Measurements from ENCODE around the gene VPS35. TPM values are rescaled to one million over a fixed set of nuclear protein-coding genes. Genes with fewer than 3 reads are reported as not detected.

The VPS35 gene
- total and polyA plus RNA-seq, 2 of the 13 experiments (the other 11 are each of a cell fraction or from before 2014, with no cell fraction given): 30.7 to 136 TPM

DNA sequence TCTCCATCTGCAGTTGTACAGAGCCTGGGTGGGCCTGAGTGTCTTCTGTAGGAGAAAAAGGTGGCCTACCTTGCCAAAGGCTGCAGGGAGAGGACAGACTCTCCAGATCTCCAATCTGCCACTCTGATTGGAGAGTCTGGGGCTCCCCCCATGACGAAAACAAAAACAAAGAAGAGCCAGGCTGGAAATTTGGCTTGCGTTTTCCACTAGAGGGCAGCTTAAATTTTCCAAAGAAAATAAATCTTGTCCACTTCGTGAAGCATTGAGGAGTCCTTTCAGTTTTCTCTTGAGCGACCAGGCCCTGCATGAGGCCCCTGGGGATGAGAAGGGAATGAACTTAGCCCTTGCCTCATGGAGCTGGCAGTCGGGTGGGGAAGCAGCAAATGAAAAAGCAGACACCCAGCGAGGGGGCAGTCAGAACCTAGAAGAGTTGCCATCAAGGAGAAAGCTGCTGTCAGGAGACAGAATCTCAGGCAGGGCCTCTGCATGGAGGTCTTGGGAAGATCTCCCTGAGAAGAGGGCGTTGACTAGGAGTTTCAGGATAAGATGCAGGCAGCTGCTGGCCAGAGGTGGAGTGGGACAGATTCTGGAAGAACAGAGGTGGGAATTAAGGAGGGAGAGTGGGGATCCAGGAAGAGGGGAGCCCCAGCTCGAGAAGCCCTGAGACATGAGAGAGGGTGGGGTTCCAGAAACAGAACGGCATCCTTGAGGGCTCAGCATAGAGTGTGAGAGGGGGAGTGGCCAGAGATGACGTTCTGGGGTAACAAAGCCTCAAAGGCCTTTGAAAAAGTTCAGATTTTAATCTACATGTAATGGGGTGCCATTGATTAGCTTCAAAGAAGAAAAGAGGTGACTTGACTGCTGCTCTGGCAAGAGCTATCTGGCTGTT, 59.4 kb downstream of the VPS35 start (continued):
- TF ChIP-seq, protein P1, sequence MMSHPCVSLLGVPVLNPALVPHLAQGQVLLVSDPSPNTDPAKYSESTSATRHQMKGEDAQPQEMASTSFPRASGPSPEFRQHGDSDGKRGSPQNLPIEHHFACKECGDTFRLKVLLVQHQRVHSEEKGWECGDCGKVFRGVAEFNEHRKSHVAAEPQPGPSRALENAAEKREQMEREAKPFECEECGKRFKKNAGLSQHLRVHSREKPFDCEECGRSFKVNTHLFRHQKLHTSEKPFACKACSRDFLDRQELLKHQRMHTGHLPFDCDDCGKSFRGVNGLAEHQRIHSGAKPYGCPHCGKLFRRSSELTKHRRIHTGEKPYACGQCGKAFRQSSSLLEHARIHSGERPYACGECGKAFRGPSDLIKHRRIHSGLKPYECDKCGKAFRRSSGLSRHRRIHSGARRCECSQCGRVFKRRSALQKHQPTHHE (CRISPR knock-in tag; IDR thresholded peaks at IDR 0.05; ENCODE audit: borderline replicate concordance): no peak
- TF ChIP-seq ATF7-NPFF (CRISPR knock-in tag; IDR thresholded peaks at IDR 0.05; ENCODE audit: low read depth) (no peak), ZMYM3 (CRISPR knock-in tag; IDR thresholded peaks at IDR 0.05) (no peak), ASH2L (IDR thresholded peaks at IDR 0.05; ENCODE audit: insufficient read length, low read depth, low read length) (no peak), RNF2 (conservative IDR thresholded peaks at IDR 0.05; ENCODE audit: low read depth) (no peak), ZHX1 (CRISPR knock-in tag; IDR thresholded peaks at IDR 0.05; ENCODE audit: low read depth) (no peak), ZNF251 (CRISPR knock-in tag; IDR thresholded peaks at IDR 0.05) (no peak), U2AF2 (IDR thresholded peaks at IDR 0.05; ENCODE audit: low read depth, low read length) (no peak), KLF11 (CRISPR knock-in tag; IDR thresholded peaks at IDR 0.05) (no peak), HNRNPK (IDR thresholded peaks at IDR 0.05; ENCODE audit: low read depth, low read length, poor library complexity, severe bottlenecking) (no peak), HCFC1 (IDR thresholded peaks at IDR 0.05; ENCODE audit: low read depth, low read length) (no peak), FUBP1 (CRISPR knock-in tag; IDR thresholded peaks at IDR 0.05; ENCODE audit: borderline replicate concordance) (no peak), ATF1 (CRISPR knock-in tag; IDR thresholded peaks at IDR 0.05) (0 out of 2 replicates have a peak, but pooled peaks have one; percentile 9), ZNF576 (CRISPR knock-in tag; IDR thresholded peaks at IDR 0.05) (no peak)
- TF ChIP-seq, protein P2, sequence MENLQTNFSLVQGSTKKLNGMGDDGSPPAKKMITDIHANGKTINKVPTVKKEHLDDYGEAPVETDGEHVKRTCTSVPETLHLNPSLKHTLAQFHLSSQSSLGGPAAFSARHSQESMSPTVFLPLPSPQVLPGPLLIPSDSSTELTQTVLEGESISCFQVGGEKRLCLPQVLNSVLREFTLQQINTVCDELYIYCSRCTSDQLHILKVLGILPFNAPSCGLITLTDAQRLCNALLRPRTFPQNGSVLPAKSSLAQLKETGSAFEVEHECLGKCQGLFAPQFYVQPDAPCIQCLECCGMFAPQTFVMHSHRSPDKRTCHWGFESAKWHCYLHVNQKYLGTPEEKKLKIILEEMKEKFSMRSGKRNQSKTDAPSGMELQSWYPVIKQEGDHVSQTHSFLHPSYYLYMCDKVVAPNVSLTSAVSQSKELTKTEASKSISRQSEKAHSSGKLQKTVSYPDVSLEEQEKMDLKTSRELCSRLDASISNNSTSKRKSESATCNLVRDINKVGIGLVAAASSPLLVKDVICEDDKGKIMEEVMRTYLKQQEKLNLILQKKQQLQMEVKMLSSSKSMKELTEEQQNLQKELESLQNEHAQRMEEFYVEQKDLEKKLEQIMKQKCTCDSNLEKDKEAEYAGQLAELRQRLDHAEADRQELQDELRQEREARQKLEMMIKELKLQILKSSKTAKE (CRISPR knock-in tag; IDR thresholded peaks at IDR 0.05; ENCODE audit: borderline replicate concordance): no peak
- TF ChIP-seq, protein P3, sequence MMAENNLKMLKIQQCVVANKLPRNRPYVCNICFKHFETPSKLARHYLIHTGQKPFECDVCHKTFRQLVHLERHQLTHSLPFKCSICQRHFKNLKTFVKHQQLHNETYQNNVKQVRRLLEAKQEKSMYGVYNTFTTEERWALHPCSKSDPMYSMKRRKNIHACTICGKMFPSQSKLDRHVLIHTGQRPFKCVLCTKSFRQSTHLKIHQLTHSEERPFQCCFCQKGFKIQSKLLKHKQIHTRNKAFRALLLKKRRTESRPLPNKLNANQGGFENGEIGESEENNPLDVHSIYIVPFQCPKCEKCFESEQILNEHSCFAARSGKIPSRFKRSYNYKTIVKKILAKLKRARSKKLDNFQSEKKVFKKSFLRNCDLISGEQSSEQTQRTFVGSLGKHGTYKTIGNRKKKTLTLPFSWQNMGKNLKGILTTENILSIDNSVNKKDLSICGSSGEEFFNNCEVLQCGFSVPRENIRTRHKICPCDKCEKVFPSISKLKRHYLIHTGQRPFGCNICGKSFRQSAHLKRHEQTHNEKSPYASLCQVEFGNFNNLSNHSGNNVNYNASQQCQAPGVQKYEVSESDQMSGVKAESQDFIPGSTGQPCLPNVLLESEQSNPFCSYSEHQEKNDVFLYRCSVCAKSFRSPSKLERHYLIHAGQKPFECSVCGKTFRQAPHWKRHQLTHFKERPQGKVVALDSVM (CRISPR knock-in tag; IDR thresholded peaks at IDR 0.05): no peak
